NCI-H1436 (cell line): Measurements from ENCODE around the gene GHRHR.

Source experiments
- DNase-seq: peaks from one replicate; lab custom pipeline; 2025; lab: John Stamatoyannopoulos, UW

The GHRHR gene

GRCh38 chr7:30963842-30964241, at the start of gene GHRHR:
GHRHR (plus strand) TSS chr7:30963953; CDS start chr7:30964069, 116 bp downstream.
- no peak for DNase-seq

- no peak for DNase-seq
Measured at GRCh38 chr7:30914596-30914995, 49.2 kb upstream of the GHRHR start.

GRCh38 chr7:30915005-30915601, 48.6 kb upstream of the GHRHR start:
- DNase-seq, result no peak

GRCh38 chr7:30915751-30916150, 48.0 kb upstream of the GHRHR start:
- no peak for DNase-seq

GRCh38 chr7:30916255-30916654, 47.5 kb upstream of the GHRHR start:
- DNase-seq, result no peak

- DNase-seq, result no peak
Measured at GRCh38 chr7:30916767-30917166, 47.0 kb upstream of the GHRHR start.

- DNase-seq, result no peak
Measured at GRCh38 chr7:30917216-30917893, 46.4 kb upstream of the GHRHR start.

GRCh38 chr7:30918676-30919075, 45.1 kb upstream of the GHRHR start:
- no peak for DNase-seq

- no peak for DNase-seq
Measured at GRCh38 chr7:30920021-30920583, 43.7 kb upstream of the GHRHR start.

GRCh38 chr7:30920584-30921539, 42.9 kb upstream of the GHRHR start:
- no peak for DNase-seq

- no peak for DNase-seq
Measured at GRCh38 chr7:30921540-30922401, 42.0 kb upstream of the GHRHR start.

- DNase-seq, result no peak
Measured at GRCh38 chr7:30922596-30922995, 41.2 kb upstream of the GHRHR start.

- DNase-seq, result no peak
Measured at GRCh38 chr7:30923009-30923773, 40.6 kb upstream of the GHRHR start.

- DNase-seq, result no peak
Measured at GRCh38 chr7:30923774-30924413, 39.9 kb upstream of the GHRHR start.

GRCh38 chr7:30924624-30925023, 39.1 kb upstream of the GHRHR start:
- no peak for DNase-seq

GRCh38 chr7:30925117-30925516, 38.6 kb upstream of the GHRHR start:
- DNase-seq, result no peak

GRCh38 chr7:30925913-30926312, 37.8 kb upstream of the GHRHR start:
- no peak for DNase-seq

- no peak for DNase-seq
Measured at GRCh38 chr7:30926313-30926712, 37.4 kb upstream of the GHRHR start.

GRCh38 chr7:30927040-30927439, 36.7 kb upstream of the GHRHR start:
- DNase-seq, result no peak

GRCh38 chr7:30927559-30927958, 36.2 kb upstream of the GHRHR start:
- no peak for DNase-seq
